Measurements from ENCODE around the gene NDUFAF5. TPM values are rescaled to one million over a fixed set of nuclear protein-coding genes. Genes with fewer than 3 reads are reported as not detected.

Gene NDUFAF5
- total RNA-seq, 1 experiment from 2014 or later, result 62.8 TPM

DNA sequence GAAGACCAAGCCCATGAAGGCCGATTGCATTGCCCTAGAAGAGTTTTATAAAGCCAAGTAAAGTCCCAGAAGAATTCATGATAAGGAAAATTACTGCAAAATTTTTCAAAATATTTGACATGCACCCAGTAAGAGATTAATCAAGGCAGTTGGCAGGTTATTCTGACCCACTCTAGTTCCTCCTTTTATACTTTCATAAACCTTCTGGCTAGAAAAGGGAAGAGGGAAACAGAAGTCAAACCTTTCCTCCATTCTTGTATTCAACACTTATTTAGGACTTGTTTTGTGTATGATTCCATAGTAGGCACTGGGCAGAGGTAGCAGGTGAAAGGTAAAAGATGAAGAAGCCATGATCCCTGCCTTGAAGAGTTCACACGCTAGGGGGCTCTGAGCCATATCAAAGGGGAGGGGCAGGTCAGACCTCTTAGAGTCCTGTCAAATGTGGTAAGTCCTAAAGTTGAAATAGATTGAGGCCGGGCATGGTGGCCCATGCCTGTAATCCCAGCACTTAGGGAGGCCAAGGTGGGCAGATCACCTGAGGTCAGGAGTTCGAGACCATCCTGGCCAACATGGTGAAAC is 85.4 kb downstream of the NDUFAF5 start:
- no peak for DNase-seq (ENCODE audit: low spot score)

Other genes starting within 250 kb of the NDUFAF5 start
- 6.7 and 9.7 TPM in 2 replicates for gene TASP1, start 146.1 kb upstream of the NDUFAF5 start, total RNA-seq (2014; rRNA removed; shearing (Covaris generic))
- gene ESF1, start 109 bp upstream of the NDUFAF5 start, total RNA-seq (2014; rRNA removed; shearing (Covaris generic)), result 15.6 and 20.9 TPM in 2 replicates
- not detected in 2 replicates for gene SEL1L2, start 205.6 kb downstream of the NDUFAF5 start, total RNA-seq (2014; rRNA removed; shearing (Covaris generic))
- gene MACROD2, start 210.5 kb downstream of the NDUFAF5 start, total RNA-seq (2014; rRNA removed; shearing (Covaris generic)), result 0.02 and 0.46 TPM in 2 replicates